Prostate gland (tissue), 2 donors: ENCODE data around the gene TAAR9. TPM values are rescaled to one million over a fixed set of nuclear protein-coding genes. Genes with fewer than 3 reads are reported as not detected.

Experiments
- DNase-seq: peaks from one replicate; pipeline ENCODE4 v3.0.0-alpha.2; 2019; ENCODE audit warnings: low spot score
- H3K27ac ChIP-seq, 2 donors: fragments of 200-600 bp; sonication (generic); 2 replicates each; pipeline ENCODE4 v1.5.1; 2017 to 2019
- H3K27me3 ChIP-seq: fragments of 200-600 bp; sonication (generic); replicated peaks from 2 replicates; pipeline ENCODE4 v1.5.1; 2019; ENCODE audit not compliant: insufficient read depth
- H3K36me3 ChIP-seq, 2 donors: fragments of 200-600 bp; sonication (generic); 1 replicate in 1 of 2; 2 replicates in 1 of 2; pipeline versions ENCODE4 v1.5.1 to v1.8.1; 2017 to 2019
- H3K4me1 ChIP-seq: fragments of 200-600 bp; sonication (generic); replicated peaks from 2 replicates; pipeline ENCODE4 v1.5.1; 2019
- H3K4me3 ChIP-seq, 2 donors: fragments of 200-600 bp; sonication (generic); 2 replicates each; pipeline ENCODE4 v1.5.1; 2017 to 2019
- H3K9me3 ChIP-seq: fragments of 200-600 bp; sonication (generic); 2 replicates; pipeline ENCODE4 v1.5.1; 2017
- POLR2A ChIP-seq: fragments of 450-650 bp; IDR thresholded peaks from one replicate; pipeline ENCODE4 v1.6.1; 2016; ENCODE audit warnings: antibody characterized with exemption, mild to moderate bottlenecking
- POLR2AphosphoS5 ChIP-seq: sonication (generic); formaldehyde crosslinking; IDR thresholded peaks from one replicate; pipeline ENCODE4 v1.6.1; 2017; ENCODE audit warnings: antibody characterized with exemption
- WGBS: methylation state at CpG from one replicate; pipeline ENCODE4 v1.1.5; 2018; 5-methylcytosine and 5-hydroxymethylcytosine counted together
- intact Hi-C: fragments of 100-400 bp; cut with DNase I; formaldehyde crosslinking; loops from one replicate; pipeline ENCODE4 v1.14.2; 2022
- small RNA-seq, 2 donors: library from RNA; depleted of rRNA; stranded (forward); fragments of <200 nt; gene quantifications; one replicate each; pipeline ENCODE3, GENCODE V24; 2016
- total RNA-seq, 2 donors: library from RNA; depleted of rRNA; stranded (reverse); fragments of >200 nt; gene quantifications; one replicate each; pipeline ENCODE4 v1.1.0, GENCODE V29; 2016
- TF ChIP-seq, protein P1 (sequence below), 4 experiments: fragments of 200-600 bp in 2 of 4; fragments of 450-650 bp in 2 of 4; sonication (generic) in 2 of 4; IDR thresholded peaks; 1 replicate in 3 of 4; 2 replicates in 1 of 4; pipeline ENCODE4 v1.5.1; 2016 to 2019; ENCODE audit warnings: antibody characterized with exemption in 4 of 4, mild to moderate bottlenecking in 2 of 4, moderate library complexity in 2 of 4

The TAAR9 gene
- total RNA-seq, 2 donors from 2014 or later, result not detected

DNA sequence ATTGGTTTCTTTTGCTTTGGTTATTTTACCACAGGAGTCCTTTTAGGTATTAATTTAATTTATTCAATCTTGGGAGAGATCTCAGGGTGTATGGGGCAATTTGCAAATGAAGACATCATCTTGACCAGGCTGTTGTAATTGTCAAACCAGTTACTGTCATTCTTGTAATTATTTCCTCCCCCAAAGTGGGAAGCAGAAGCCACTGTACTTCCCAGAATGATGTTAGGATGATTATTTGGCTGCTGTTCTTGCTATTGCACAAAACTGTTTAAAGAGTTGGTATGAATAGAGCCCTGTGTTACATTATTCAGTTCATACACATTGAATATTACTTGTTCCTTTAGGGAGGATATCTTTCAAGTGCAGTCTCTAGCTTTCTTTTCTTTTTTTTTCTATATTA, 33.7 kb downstream of the TAAR9 start:
- H3K4me1 ChIP-seq, result no peaks in the 10 kb centered on the region
- no peak overlapping the region for H3K27ac ChIP-seq
- no peaks in the 10 kb centered on the region for H3K27me3 ChIP-seq
- intact Hi-C loops, result no loop called here
- no peaks in the 10 kb centered on the region for H3K36me3 ChIP-seq
- H3K4me3 ChIP-seq, result no peak overlapping the region
- no peak for DNase-seq
- TF ChIP-seq, protein P1, sequence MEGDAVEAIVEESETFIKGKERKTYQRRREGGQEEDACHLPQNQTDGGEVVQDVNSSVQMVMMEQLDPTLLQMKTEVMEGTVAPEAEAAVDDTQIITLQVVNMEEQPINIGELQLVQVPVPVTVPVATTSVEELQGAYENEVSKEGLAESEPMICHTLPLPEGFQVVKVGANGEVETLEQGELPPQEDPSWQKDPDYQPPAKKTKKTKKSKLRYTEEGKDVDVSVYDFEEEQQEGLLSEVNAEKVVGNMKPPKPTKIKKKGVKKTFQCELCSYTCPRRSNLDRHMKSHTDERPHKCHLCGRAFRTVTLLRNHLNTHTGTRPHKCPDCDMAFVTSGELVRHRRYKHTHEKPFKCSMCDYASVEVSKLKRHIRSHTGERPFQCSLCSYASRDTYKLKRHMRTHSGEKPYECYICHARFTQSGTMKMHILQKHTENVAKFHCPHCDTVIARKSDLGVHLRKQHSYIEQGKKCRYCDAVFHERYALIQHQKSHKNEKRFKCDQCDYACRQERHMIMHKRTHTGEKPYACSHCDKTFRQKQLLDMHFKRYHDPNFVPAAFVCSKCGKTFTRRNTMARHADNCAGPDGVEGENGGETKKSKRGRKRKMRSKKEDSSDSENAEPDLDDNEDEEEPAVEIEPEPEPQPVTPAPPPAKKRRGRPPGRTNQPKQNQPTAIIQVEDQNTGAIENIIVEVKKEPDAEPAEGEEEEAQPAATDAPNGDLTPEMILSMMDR (IDR thresholded peaks at IDR 0.05), result no peak
- TF ChIP-seq POLR2AphosphoS5 (no peak), POLR2A (no peak)
- H3K9me3 ChIP-seq, result no peaks in the 10 kb centered on the region

DNA sequence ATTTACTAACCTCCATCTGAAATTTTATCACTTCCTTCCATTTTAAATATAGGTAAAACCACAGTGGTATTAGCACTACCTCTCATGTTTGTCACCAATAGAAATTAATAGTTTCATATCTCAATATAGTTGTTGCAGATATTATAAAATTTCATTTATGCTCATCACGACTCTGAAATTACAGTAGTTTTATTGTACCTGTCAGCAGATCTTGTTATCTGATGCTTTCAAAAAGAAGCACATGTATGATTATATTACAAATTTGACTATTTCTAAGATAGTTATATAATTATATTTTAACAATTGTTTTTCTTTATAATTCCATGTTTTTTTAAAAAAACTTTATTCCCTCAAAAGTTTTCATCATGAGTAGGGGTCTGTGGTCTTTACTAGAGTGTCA, 46.6 kb downstream of the TAAR9 start:
- DNase-seq, result no peak
- Histone ChIP-seq H3K4me1 (no peaks in the 10 kb centered on the region), H3K4me3 (no peak overlapping the region), H3K9me3 (no peaks in the 10 kb centered on the region), H3K36me3 (no peaks in the 10 kb centered on the region), H3K27ac (no peak overlapping the region), H3K27me3 (no peaks in the 10 kb centered on the region)
- intact Hi-C loops, result no loop called here
- TF ChIP-seq POLR2A, result no peak
- TF ChIP-seq, protein P1 (IDR thresholded peaks at IDR 0.05), result no peak
- no peak for TF ChIP-seq POLR2AphosphoS5
- WGBS, result 71% methylated on average over 1 of the region's 1 CpG

DNA sequence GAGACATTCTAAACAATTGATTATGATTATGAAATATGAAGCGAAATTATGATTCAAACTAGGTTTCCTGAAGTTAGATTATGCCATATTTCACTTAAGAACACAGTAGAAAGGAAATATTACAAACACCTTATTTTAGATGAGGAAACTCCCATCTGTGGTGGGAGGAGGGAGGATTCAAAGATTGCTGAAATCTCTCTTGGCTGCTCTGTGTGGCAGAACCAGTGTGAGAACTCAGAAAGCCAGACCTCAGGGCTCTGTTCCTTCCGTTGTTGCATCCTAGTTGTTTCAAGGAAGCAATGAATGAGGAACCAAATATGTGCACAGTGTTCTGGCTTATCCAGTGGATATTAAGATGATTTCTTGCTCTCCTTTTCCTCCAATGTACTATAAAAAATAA, 49.3 kb downstream of the TAAR9 start:
- intact Hi-C loops, result no loop called here
- TF ChIP-seq POLR2AphosphoS5 (no peak), POLR2A (no peak)
- TF ChIP-seq, protein P1 (IDR thresholded peaks at IDR 0.05), result no peak

More for the DNA sequence above, 49.3 kb downstream of the TAAR9 start:
- no peaks in the 10 kb centered on the region for H3K36me3 ChIP-seq
- no peak overlapping the region for H3K27ac ChIP-seq
- 70% methylated on average over 2 of the region's 2 CpGs for WGBS
- no peak for DNase-seq
- H3K4me3 ChIP-seq, result no peak overlapping the region
- H3K9me3 ChIP-seq, result no peaks in the 10 kb centered on the region
- H3K27me3 ChIP-seq, result no peaks in the 10 kb centered on the region
- no peaks in the 10 kb centered on the region for H3K4me1 ChIP-seq

Small RNA genes lying within 50 kb of the gene (small RNA-seq; reads per million reads assigned to genes)
- gene TAAR7P, result 0 reads per million in 2 donors

Other genes with a start within 250 kb of the TAAR9 start
- 1 to 10 TPM; 4.0 to 5.5 TPM for gene MOXD1, start 136.8 kb upstream of the TAAR9 start, total RNA-seq
- gene STX7, start 25.2 kb upstream of the TAAR9 start, total RNA-seq, result 10 to 100 TPM; 17.6 to 27.1 TPM
- gene TAAR8, start 14.4 kb downstream of the TAAR9 start, total RNA-seq, result not detected
- gene TAAR6, start 32.0 kb downstream of the TAAR9 start, total RNA-seq, result not detected
- not detected for gene TAAR5, start 51.5 kb downstream of the TAAR9 start, total RNA-seq
- not detected for gene TAAR2, start 86.0 kb downstream of the TAAR9 start, total RNA-seq
- not detected for gene TAAR1, start 120.9 kb downstream of the TAAR9 start, total RNA-seq
- gene VNN1, start 175.8 kb downstream of the TAAR9 start, total RNA-seq, result under 1 TPM; 0.32 to 0.34 TPM
- 1 to 10 TPM in 1 of 2 donors, not detected in 1; 1.5 TPM for gene VNN2, start 219.6 kb downstream of the TAAR9 start, total RNA-seq